Activated naive CD8-positive, alpha-beta T cell (primary cell): ENCODE data around the gene WNK1.
A peak's percentile ranks its signal among the peaks of the same experiment; 100 is the strongest.
"Not testable (repeated sequence)": the region's sequence is repeated elsewhere in the genome, so short reads cannot be mapped to it uniquely, and the experiment has no call there.

Source experiments
- H3K27ac Mint-ChIP-seq: one replicate; pipeline ENCODE4 v1.8.0; 2021; ENCODE audit warnings: mixed read lengths
- H3K27me3 Mint-ChIP-seq: one replicate; pipeline ENCODE4 v1.8.0; 2021; ENCODE audit warnings: mixed read lengths
- H3K36me3 Mint-ChIP-seq: one replicate; pipeline ENCODE4 v1.8.0; 2021; ENCODE audit warnings: mixed read lengths
- H3K4me1 Mint-ChIP-seq: one replicate; pipeline ENCODE4 v1.8.0; 2021; ENCODE audit warnings: low read depth, mixed read lengths
- H3K4me3 Mint-ChIP-seq: one replicate; pipeline ENCODE4 v1.8.0; 2021; ENCODE audit warnings: mild to moderate bottlenecking, mixed read lengths
- H3K9me3 Mint-ChIP-seq: one replicate; pipeline ENCODE4 v1.8.0; 2021; ENCODE audit warnings: low read depth, mixed read lengths

The WNK1 gene

GRCh38 chr12:810116-810515 lies 57.7 kb downstream of the WNK1 start:
- H3K27ac Mint-ChIP-seq: peak overlapping the region; percentile 77
- H3K4me1 Mint-ChIP-seq: peaks cover 71% of the 10 kb centered on the region
- H3K4me3 Mint-ChIP-seq: no peak overlapping the region

DNA sequence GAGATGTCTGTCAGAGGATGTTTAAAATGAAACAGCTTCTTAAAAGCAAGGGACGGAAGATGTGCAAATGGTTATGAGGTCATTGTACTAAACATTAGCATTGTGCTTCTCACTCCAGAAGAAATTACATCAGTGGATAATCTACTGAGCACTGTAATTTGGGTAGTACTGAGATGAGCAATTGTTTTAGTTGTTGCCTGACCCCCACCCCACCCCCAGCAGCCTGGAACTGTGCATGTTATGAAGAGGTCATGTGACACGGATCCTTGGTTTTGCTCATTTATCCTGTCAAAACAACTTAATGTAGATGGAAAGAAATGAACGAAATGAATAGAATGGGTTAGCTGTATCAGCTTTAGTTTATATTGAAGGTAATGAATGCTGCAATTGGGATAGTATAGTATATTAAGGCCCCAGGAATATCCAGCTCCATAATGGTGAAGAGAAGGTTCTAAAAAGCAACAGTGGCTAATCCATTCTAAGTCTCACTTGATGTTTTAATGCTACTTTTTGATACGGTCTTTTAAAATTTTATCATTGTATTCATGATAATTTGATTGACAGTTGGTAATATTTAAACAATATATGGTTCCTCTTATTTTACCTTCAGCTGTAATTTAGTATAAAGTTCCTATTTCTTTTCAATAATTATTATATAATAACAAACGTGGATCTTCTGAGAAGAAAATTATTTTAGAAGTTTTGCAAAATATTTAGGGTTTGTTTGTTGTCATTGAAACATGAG lies 58.5 kb downstream of the WNK1 start:
- H3K4me3 Mint-ChIP-seq: no peak overlapping the region
- no peaks in the 10 kb centered on the region for H3K27me3 Mint-ChIP-seq
- peaks cover 66% of the 10 kb centered on the region for H3K4me1 Mint-ChIP-seq
- no peaks in the 10 kb centered on the region for H3K36me3 Mint-ChIP-seq
- H3K27ac Mint-ChIP-seq: peak overlapping the region; percentile 77
- H3K9me3 Mint-ChIP-seq: no peaks in the 10 kb centered on the region

More at GRCh38 chr12:810116-810515, 57.7 kb downstream of the WNK1 start:
- H3K36me3 Mint-ChIP-seq: no peaks in the 10 kb centered on the region
- no peaks in the 10 kb centered on the region for H3K27me3 Mint-ChIP-seq
- H3K9me3 Mint-ChIP-seq: no peaks in the 10 kb centered on the region

DNA sequence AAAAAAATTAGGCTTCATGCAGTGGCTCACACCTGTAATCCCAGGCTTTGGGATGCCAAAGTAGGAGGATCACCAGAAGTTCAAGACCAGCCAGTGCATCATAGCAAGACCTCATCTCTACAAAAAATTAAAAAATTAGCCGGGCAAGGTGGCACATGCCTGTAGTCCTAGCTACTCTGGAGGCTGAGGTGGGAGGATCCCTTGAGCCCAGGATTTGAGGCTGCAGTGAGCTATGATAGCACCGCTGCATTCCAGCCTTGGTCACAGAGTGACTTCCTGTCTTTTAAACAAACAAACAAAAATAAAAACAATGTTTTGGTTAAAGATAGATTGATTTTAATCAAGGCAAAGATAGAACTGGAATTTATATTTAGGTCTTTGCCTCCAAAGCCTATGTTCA lies 60.6 kb downstream of the WNK1 start:
- peaks cover 52% of the 10 kb centered on the region for H3K4me1 Mint-ChIP-seq
- no peak overlapping the region for H3K4me3 Mint-ChIP-seq
- no peak overlapping the region for H3K27ac Mint-ChIP-seq
- H3K36me3 Mint-ChIP-seq: peaks cover 2% of the 10 kb centered on the region
- H3K27me3 Mint-ChIP-seq: no peaks in the 10 kb centered on the region
- H3K9me3 Mint-ChIP-seq: no peaks in the 10 kb centered on the region

DNA sequence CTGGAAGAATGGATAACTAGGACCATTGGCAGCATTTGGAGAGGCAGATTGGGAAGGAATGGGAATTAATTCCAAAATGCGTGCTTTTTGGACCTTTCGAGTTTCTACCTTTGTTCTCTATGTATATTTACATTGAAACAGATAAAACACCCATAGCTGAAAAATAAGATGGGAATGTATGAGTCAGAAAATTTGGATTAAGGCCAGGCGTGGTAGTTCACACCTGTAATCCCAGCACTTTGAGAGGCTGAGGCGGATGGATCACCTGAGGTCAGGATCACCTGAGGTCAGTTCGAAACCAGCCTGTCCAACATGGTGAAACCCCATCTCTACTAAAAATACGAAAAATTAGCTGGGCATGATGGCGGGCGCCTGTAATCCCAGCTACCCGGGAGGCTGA lies 65.1 kb downstream of the WNK1 start:
- H3K4me3 Mint-ChIP-seq, H3K36me3 Mint-ChIP-seq, H3K27me3 Mint-ChIP-seq, H3K9me3 Mint-ChIP-seq: not testable (repeated sequence)
- peak overlapping the region; percentile 51 for H3K27ac Mint-ChIP-seq
- peaks cover 54% of the 10 kb centered on the region for H3K4me1 Mint-ChIP-seq

- Mint-ChIP-seq H3K27me3 (no peaks in the 10 kb centered on the region), H3K9me3 (peaks cover under 1% of the 10 kb centered on the region), H3K4me1 (peaks cover 57% of the 10 kb centered on the region), H3K4me3 (no peak overlapping the region), H3K27ac (peak overlapping the region; percentile 4), H3K36me3 (peaks cover 7% of the 10 kb centered on the region)
Measured at GRCh38 chr12:817941-818600, 65.7 kb downstream of the WNK1 start.

DNA sequence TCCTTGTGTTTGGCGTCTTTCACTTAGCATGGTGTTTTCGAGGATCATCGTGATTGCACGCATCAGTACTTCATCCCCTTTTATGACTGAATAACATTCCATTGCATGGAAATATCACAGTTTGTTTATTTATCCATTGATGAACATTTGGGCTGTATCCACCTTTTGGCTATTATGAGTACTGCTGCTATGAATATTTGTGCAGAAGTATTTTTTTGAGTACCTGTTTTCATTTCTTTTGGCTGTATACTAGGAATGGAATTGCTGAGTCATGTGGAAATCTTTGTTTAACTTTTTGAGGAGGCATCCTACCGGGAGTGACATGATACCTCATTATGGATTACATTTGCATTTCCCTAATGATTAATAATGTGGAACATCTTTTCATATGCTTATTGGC lies 66.4 kb downstream of the WNK1 start:
- Mint-ChIP-seq H3K27me3 (no peaks in the 10 kb centered on the region), H3K27ac (peak overlapping the region; percentile 4), H3K4me1 (peaks cover 55% of the 10 kb centered on the region), H3K4me3 (no peak overlapping the region), H3K9me3 (peaks cover 5% of the 10 kb centered on the region), H3K36me3 (peaks cover 12% of the 10 kb centered on the region)

DNA sequence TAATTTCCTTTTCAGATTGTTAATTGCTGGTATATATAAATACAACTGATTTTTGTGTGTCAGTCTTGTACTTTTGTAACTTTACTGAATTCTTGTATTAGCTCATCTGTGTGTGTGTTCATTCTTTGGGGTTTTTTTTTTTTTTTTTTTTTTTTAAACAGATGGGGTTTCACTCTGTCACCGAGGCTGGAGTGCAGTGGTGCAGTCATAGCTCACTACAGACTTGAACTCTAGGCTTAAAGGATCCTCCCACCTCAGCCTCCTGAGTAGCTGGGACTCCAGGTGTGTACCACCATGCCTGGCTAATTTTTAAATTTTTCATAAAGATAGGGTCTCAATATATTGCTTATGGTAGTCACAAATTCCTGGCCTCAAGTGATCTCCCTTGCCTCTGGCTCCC lies 68.0 kb downstream of the WNK1 start:
- peaks cover 58% of the 10 kb centered on the region for H3K4me1 Mint-ChIP-seq
- H3K27me3 Mint-ChIP-seq: no peaks in the 10 kb centered on the region
- peak overlapping the region; percentile 61 for H3K27ac Mint-ChIP-seq
- no peak overlapping the region for H3K4me3 Mint-ChIP-seq
- H3K36me3 Mint-ChIP-seq: peaks cover 12% of the 10 kb centered on the region
- H3K9me3 Mint-ChIP-seq: peaks cover 5% of the 10 kb centered on the region

DNA sequence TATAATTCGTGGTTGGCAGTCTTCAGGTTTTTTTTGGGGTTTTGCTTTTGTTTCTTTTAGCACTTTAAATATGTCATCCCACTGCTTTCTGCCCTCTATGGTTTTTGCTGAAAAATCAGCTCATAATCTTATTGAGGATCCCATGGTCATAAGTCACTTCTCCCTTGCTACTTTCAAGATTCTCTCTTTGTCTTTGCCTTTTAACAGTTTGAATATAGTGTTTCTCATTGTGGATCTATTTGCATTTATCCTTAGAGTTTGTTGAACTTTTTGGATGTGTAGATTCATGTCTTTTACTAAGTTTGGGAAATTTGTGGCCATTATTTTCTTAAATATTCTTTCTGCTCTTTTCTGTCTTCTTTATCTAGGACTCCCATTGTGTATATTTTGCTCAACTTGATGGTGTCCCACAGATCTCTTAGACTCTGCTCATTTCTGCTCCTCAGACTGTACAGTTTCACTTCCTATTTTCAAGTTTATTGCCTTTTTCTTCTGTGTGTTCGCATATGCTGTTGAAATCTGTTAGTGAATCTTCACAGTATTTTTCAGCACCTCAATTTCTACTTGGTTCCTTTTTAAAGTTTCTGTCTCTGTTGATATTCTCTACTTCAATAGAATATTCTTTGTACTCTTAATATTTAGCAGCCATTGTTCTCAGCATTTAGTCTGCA lies 70.8 kb downstream of the WNK1 start:
- Mint-ChIP-seq H3K4me3 (no peak overlapping the region), H3K4me1 (peaks cover 57% of the 10 kb centered on the region), H3K27me3 (no peaks in the 10 kb centered on the region), H3K27ac (peak overlapping the region; percentile 28), H3K36me3 (peaks cover 10% of the 10 kb centered on the region), H3K9me3 (peaks cover 5% of the 10 kb centered on the region)

DNA sequence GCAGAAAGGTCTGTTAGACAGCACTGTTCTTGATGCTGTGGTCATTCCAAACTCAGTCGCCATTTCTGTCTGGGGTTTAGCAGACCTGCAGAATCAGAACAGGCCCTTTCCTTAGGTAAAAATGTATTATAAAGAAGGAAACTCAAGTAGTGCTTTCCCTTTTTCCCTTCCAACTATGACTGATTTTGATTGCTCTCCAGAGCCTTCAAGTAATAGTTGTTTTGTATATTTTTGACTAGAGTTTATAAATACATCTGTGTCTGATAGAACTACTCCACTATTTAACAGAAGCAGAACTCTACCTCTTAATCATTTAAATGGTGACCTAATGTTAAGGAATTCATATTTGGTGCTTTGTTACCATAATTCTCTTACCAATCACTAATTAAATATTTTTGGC lies 74.0 kb downstream of the WNK1 start:
- H3K4me1 Mint-ChIP-seq: peaks cover 52% of the 10 kb centered on the region
- no peak overlapping the region for H3K27ac Mint-ChIP-seq
- H3K9me3 Mint-ChIP-seq: peaks cover 5% of the 10 kb centered on the region
- no peak overlapping the region for H3K4me3 Mint-ChIP-seq
- no peaks in the 10 kb centered on the region for H3K27me3 Mint-ChIP-seq
- H3K36me3 Mint-ChIP-seq: peaks cover 17% of the 10 kb centered on the region

- Mint-ChIP-seq H3K9me3 (no peaks in the 10 kb centered on the region), H3K27ac (no peak overlapping the region), H3K4me3 (no peak overlapping the region), H3K36me3 (peaks cover 17% of the 10 kb centered on the region), H3K4me1 (peaks cover 45% of the 10 kb centered on the region), H3K27me3 (no peaks in the 10 kb centered on the region)
Measured at GRCh38 chr12:828726-829395, 76.5 kb downstream of the WNK1 start.

- Mint-ChIP-seq H3K27me3 (no peaks in the 10 kb centered on the region), H3K36me3 (peaks cover 20% of the 10 kb centered on the region), H3K9me3 (no peaks in the 10 kb centered on the region), H3K4me1 (peaks cover 42% of the 10 kb centered on the region), H3K27ac (peak overlapping the region; percentile 22), H3K4me3 (no peak overlapping the region)
Measured at GRCh38 chr12:830111-830867, 77.9 kb downstream of the WNK1 start.

- no peak overlapping the region for H3K4me3 Mint-ChIP-seq
- H3K36me3 Mint-ChIP-seq: peaks cover 21% of the 10 kb centered on the region
- no peaks in the 10 kb centered on the region for H3K27me3 Mint-ChIP-seq
- no peak overlapping the region for H3K27ac Mint-ChIP-seq
- H3K4me1 Mint-ChIP-seq: peaks cover 32% of the 10 kb centered on the region
- H3K9me3 Mint-ChIP-seq: no peaks in the 10 kb centered on the region
Measured at GRCh38 chr12:835754-836518, 83.6 kb downstream of the WNK1 start.

DNA sequence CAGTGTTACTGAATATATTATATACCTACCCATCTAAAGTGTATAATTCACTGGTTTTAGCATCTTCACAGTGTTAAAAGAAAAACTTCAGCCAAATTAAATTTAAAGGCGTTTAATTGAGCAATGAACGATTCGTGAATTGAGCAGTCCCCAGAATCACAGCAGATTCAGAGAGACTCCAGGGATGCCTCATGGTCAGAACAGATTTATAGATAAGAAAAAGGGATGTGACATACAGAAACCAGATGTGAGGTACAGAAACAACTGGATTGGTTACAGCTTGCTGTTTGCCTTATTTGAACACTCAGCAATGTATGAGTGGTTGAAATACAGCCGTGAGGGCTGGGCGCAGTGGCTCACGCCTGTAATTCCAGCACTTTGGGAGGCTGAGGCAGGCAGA lies 84.6 kb downstream of the WNK1 start:
- Mint-ChIP-seq H3K27ac (no peak overlapping the region), H3K27me3 (no peaks in the 10 kb centered on the region), H3K4me1 (peaks cover 37% of the 10 kb centered on the region), H3K36me3 (peaks cover 20% of the 10 kb centered on the region), H3K4me3 (no peak overlapping the region), H3K9me3 (no peaks in the 10 kb centered on the region)

DNA sequence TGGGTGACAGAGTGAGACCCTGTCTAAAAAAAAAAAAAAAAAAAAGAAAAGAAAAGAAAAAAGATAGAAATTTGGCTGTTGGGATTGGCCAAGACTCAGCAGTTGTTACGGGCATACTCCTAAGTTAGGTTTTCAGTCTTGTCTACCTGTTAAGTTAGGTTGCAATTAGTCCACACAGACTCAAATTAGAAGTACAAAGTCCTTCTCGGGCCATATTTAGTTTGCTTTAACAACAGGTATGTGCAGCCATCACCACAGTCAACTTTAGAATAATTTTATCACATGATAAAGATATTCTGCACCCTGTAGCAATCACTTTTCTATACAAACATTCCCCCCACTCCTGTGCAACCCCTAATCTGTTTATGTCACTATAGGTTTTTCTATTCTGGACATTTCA lies 85.2 kb downstream of the WNK1 start:
- no peaks in the 10 kb centered on the region for H3K27me3 Mint-ChIP-seq
- H3K4me1 Mint-ChIP-seq: peaks cover 37% of the 10 kb centered on the region
- no peaks in the 10 kb centered on the region for H3K9me3 Mint-ChIP-seq
- H3K36me3 Mint-ChIP-seq: peaks cover 20% of the 10 kb centered on the region
- peak overlapping the region; percentile 2 for H3K27ac Mint-ChIP-seq
- H3K4me3 Mint-ChIP-seq: no peak overlapping the region
